Panc1 (cell line): ENCODE measurements around the gene MMRN2. TPM values are rescaled to one million over a fixed set of nuclear protein-coding genes. Genes with fewer than 3 reads are reported as not detected.
"Not testable (repeated sequence)": the region's sequence is repeated elsewhere in the genome, so short reads cannot be mapped to it uniquely, and the experiment has no call there.

Source experiments
- ATAC-seq: fragments of 200-7000 bp; cut with Tn5 transposase; 2 replicates; pipeline ENCODE4 v1.9.1; 2020; ENCODE audit warnings: mild to moderate bottlenecking, moderate library complexity
- BruUV-seq: library from RNA; stranded (reverse); fragments of 400-500 nt; replicated peaks from 2 replicates; lab custom pipeline; 2021; lab: Mats Ljungman, UMichigan
- CTCF ChIA-PET: fragments of 300-600 bp; sonication (Branson Sonifier 250); formaldehyde crosslinking; loops from one replicate; lab custom pipeline; 2022; ENCODE audit warnings: antibody characterized with exemption; lab: Charles Lee
- POLR2A ChIA-PET: fragments of 300-600 bp; sonication (Branson Sonifier 250); formaldehyde crosslinking; loops from one replicate; lab custom pipeline; 2022; ENCODE audit warnings: antibody characterized with exemption; lab: Charles Lee
- DNase-seq: peaks from one replicate; pipeline ENCODE4 v3.0.0-alpha.2; 2010; ENCODE audit warnings: low read depth, low spot score
- H3K27ac ChIP-seq: 2 replicates; pipeline ENCODE4 v1.5.1; 2011; ENCODE audit warnings: mild to moderate bottlenecking, low read length, inconsistent platforms
- H3K27me3 ChIP-seq: fragments of 200-500 bp; sonication (Bioruptor generic); 2 replicates; pipeline ENCODE4 v1.6.0; 2014; ENCODE audit warnings: low read length, inconsistent platforms; ENCODE audit not compliant: control insufficient read depth, insufficient read depth
- H3K36me3 ChIP-seq: fragments of 200-500 bp; sonication (Bioruptor generic); 2 replicates; pipeline ENCODE4 v1.5.1; 2014; ENCODE audit warnings: inconsistent platforms, mild to moderate bottlenecking, low read length, moderate library complexity; ENCODE audit not compliant: control insufficient read depth, insufficient read depth
- H3K4me1 ChIP-seq: 2 replicates; pipeline ENCODE4 v1.5.1; 2011; ENCODE audit warnings: inconsistent platforms, mild to moderate bottlenecking, low read length, moderate library complexity; ENCODE audit not compliant: control insufficient read depth, insufficient read depth
- H3K4me3 ChIP-seq, 2 experiments: 2 replicates each; pipeline ENCODE4 v1.5.1; 2011 to 2012; ENCODE audit warnings: low read depth in 2 of 2, low read length in 2 of 2, mild to moderate bottlenecking in 2 of 2, inconsistent platforms in 1 of 2, moderate library complexity in 1 of 2
- H3K9me3 ChIP-seq: fragments of 200-500 bp; sonication (Bioruptor generic); 2 replicates; pipeline ENCODE4 v1.5.1; 2014; ENCODE audit warnings: low read depth, mild to moderate bottlenecking, inconsistent platforms, low read length, moderate library complexity; ENCODE audit not compliant: control insufficient read depth, insufficient read depth
- POLR2AphosphoS5 ChIP-seq: IDR thresholded peaks from 2 replicates; pipeline ENCODE4 v1.6.1; 2012; ENCODE audit warnings: mild to moderate bottlenecking, low read depth, low read length, moderate library complexity
- SIN3A ChIP-seq: IDR thresholded peaks from 2 replicates; pipeline ENCODE4 v1.6.1; 2012; ENCODE audit warnings: low read depth, mild to moderate bottlenecking, low read length, moderate library complexity, borderline replicate concordance; ENCODE audit not compliant: insufficient read depth
- TCF7L2 ChIP-seq: IDR thresholded peaks from 2 replicates; pipeline ENCODE4 v1.6.1; 2011; ENCODE audit warnings: mild to moderate bottlenecking, low read depth, low read length, inconsistent platforms
- in situ Hi-C: cut with HindIII; loops from 2 replicates; pipeline ENCODE4 v1.10.0; 2016; ENCODE audit warnings: low sequenced_read_pairs, low pct_unique_long_range_greater_than_20kb
- intact Hi-C: fragments of 100-400 bp; cut with micrococcal nuclease; formaldehyde crosslinking; loops from one replicate; pipeline ENCODE4 v1.10.0; 2022; ENCODE audit not compliant: unreplicated experiment
- total RNA-seq: library from RNA; stranded (reverse); gene quantifications from one replicate; pipeline ENCODE4 v1.2.1, GENCODE V29; 2021; ENCODE audit not compliant: unreplicated experiment
- TF ChIP-seq, protein P1 (sequence below): fragments of 450-650 bp; IDR thresholded peaks from 2 replicates; pipeline ENCODE4 v1.5.1; 2017; ENCODE audit warnings: mild to moderate bottlenecking
- TF ChIP-seq, protein P2 (sequence below), 2 experiments: IDR thresholded peaks; 2 replicates each; pipeline ENCODE4 v1.6.1; 2011 to 2012; ENCODE audit warnings: low read depth in 2 of 2, control low read depth in 1 of 2, low read length in 1 of 2, mild to moderate bottlenecking in 1 of 2, moderate library complexity in 1 of 2; ENCODE audit not compliant: insufficient read depth in 1 of 2

Gene MMRN2
- total RNA-seq, 1 experiment from 2014 or later: 1.0 TPM

GRCh38 chr10:86988520-86988919 lies 31.1 kb upstream of the MMRN2 start:
- in situ Hi-C loops (no loop called here), intact Hi-C loops (no loop called here)
- H3K27ac ChIP-seq: no peak overlapping the region
- no peaks in the 10 kb centered on the region for H3K9me3 ChIP-seq
- DNase-seq (no peak), ATAC-seq (no peak)
- H3K36me3 ChIP-seq: no peaks in the 10 kb centered on the region
- CTCF ChIA-PET: interaction anchor here (0.8 kb wide), 1 partner anchor 21 kb away, joined by 3 read pairs; the partner anchor contains the start of gene ADIRF
- BruUV-seq: no TSS peak
- no peaks in the 10 kb centered on the region for H3K4me1 ChIP-seq
- H3K27me3 ChIP-seq: no peaks in the 10 kb centered on the region
- no peak overlapping the region for H3K4me3 ChIP-seq
- POLR2A ChIA-PET: no interaction called here
- TF ChIP-seq, protein P1, sequence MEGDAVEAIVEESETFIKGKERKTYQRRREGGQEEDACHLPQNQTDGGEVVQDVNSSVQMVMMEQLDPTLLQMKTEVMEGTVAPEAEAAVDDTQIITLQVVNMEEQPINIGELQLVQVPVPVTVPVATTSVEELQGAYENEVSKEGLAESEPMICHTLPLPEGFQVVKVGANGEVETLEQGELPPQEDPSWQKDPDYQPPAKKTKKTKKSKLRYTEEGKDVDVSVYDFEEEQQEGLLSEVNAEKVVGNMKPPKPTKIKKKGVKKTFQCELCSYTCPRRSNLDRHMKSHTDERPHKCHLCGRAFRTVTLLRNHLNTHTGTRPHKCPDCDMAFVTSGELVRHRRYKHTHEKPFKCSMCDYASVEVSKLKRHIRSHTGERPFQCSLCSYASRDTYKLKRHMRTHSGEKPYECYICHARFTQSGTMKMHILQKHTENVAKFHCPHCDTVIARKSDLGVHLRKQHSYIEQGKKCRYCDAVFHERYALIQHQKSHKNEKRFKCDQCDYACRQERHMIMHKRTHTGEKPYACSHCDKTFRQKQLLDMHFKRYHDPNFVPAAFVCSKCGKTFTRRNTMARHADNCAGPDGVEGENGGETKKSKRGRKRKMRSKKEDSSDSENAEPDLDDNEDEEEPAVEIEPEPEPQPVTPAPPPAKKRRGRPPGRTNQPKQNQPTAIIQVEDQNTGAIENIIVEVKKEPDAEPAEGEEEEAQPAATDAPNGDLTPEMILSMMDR: no peak
- TF ChIP-seq, protein P2, sequence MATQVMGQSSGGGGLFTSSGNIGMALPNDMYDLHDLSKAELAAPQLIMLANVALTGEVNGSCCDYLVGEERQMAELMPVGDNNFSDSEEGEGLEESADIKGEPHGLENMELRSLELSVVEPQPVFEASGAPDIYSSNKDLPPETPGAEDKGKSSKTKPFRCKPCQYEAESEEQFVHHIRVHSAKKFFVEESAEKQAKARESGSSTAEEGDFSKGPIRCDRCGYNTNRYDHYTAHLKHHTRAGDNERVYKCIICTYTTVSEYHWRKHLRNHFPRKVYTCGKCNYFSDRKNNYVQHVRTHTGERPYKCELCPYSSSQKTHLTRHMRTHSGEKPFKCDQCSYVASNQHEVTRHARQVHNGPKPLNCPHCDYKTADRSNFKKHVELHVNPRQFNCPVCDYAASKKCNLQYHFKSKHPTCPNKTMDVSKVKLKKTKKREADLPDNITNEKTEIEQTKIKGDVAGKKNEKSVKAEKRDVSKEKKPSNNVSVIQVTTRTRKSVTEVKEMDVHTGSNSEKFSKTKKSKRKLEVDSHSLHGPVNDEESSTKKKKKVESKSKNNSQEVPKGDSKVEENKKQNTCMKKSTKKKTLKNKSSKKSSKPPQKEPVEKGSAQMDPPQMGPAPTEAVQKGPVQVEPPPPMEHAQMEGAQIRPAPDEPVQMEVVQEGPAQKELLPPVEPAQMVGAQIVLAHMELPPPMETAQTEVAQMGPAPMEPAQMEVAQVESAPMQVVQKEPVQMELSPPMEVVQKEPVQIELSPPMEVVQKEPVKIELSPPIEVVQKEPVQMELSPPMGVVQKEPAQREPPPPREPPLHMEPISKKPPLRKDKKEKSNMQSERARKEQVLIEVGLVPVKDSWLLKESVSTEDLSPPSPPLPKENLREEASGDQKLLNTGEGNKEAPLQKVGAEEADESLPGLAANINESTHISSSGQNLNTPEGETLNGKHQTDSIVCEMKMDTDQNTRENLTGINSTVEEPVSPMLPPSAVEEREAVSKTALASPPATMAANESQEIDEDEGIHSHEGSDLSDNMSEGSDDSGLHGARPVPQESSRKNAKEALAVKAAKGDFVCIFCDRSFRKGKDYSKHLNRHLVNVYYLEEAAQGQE (IDR thresholded peaks at IDR 0.05; ENCODE audit: insufficient read depth in 1 of 2, low read depth in 2 of 2, low read length in 1 of 2): no peak
- TF ChIP-seq SIN3A (no peak), POLR2AphosphoS5 (no peak), TCF7L2 (no peak)

DNA sequence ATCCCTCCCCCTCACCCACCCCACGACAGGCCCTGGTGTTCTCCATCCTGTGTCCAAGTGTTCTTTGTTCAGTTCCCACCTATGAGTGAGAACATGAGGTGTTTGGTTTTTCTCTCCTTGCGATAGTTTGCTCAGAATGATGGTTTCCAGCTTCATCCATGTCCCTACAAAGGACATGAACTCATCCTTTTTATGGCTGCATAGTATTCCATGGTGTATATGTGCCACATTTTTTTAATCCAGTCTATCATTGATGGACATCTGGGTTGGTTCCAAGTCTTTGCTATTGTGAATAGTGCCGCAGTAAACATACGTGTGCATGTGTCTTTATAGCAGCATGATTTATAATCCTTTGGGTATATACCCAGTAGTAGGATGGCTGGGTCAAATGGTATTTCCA lies 27.1 kb upstream of the MMRN2 start:
- H3K4me3 ChIP-seq, H3K27ac ChIP-seq, H3K27me3 ChIP-seq, H3K36me3 ChIP-seq, DNase-seq, H3K9me3 ChIP-seq, ATAC-seq, BruUV-seq, CTCF ChIA-PET, in situ Hi-C loops, H3K4me1 ChIP-seq, intact Hi-C loops, POLR2A ChIA-PET: not testable (repeated sequence)

GRCh38 chr10:86981716-86982115 lies 24.3 kb upstream of the MMRN2 start:
- in situ Hi-C loops: no loop called here
- no peak for ATAC-seq
- no peaks in the 10 kb centered on the region for H3K4me1 ChIP-seq
- no peaks in the 10 kb centered on the region for H3K36me3 ChIP-seq
- POLR2A ChIA-PET: interaction anchor here (0.7 kb wide), 1 partner anchor 12 kb away, joined by 3 read pairs; no protein-coding TSS in a partner anchor
- H3K27ac ChIP-seq: no peak overlapping the region
- H3K4me3 ChIP-seq: no peak overlapping the region
- no peak for DNase-seq
- no peaks in the 10 kb centered on the region for H3K9me3 ChIP-seq
- H3K27me3 ChIP-seq: no peaks in the 10 kb centered on the region
- CTCF ChIA-PET: no interaction called here
- TF ChIP-seq TCF7L2: no peak
- no peak for TF ChIP-seq POLR2AphosphoS5
- TF ChIP-seq, protein P1: no peak
- TF ChIP-seq, protein P2 (IDR thresholded peaks at IDR 0.05; ENCODE audit: insufficient read depth in 1 of 2, low read depth in 2 of 2, low read length in 1 of 2): no peak
- no peak for TF ChIP-seq SIN3A
- BruUV-seq: no TSS peak
- intact Hi-C loops: no loop called here

- H3K27me3 ChIP-seq, ATAC-seq, H3K27ac ChIP-seq, CTCF ChIA-PET, BruUV-seq, intact Hi-C loops, H3K36me3 ChIP-seq, in situ Hi-C loops, H3K4me1 ChIP-seq, POLR2A ChIA-PET, DNase-seq, H3K4me3 ChIP-seq, H3K9me3 ChIP-seq: not testable (repeated sequence)
Measured at GRCh38 chr10:86981020-86981419, 23.6 kb upstream of the MMRN2 start.
